Karpas-422 (cell line): ENCODE data around the gene GLYAT. TPM values are rescaled to one million over a fixed set of nuclear protein-coding genes. Genes with fewer than 3 reads are reported as not detected.

Experiments
- total RNA-seq: library from RNA; depleted of rRNA; stranded (reverse); fragments of >200 nt; shearing (Covaris generic); gene quantifications from 2 replicates; pipeline ENCODE4 v1.2.3, GENCODE V29; 2014; ENCODE audit warnings: low replicate concordance; rRNA removed

GLYAT gene
- total RNA-seq, 1 experiment from 2014 or later, result not detected

Other genes starting within 250 kb of the GLYAT start
- 1.9 and 9.3 TPM in 2 replicates for gene OR5B21, start 223.8 kb downstream of the GLYAT start, total RNA-seq
- 127 and 179 TPM in 2 replicates for gene LPXN, start 156.1 kb downstream of the GLYAT start, total RNA-seq
- 30.7 and 49.4 TPM in 2 replicates for gene ZFP91, start 152.9 kb downstream of the GLYAT start, total RNA-seq
- 0.76 and 4.1 TPM in 2 replicates for gene CNTF, start 109.3 kb downstream of the GLYAT start, total RNA-seq
- gene GLYATL2, start 112.8 kb upstream of the GLYAT start, total RNA-seq, result not detected in 2 replicates
- not detected in 2 replicates for gene GLYATL1, start 207.5 kb upstream of the GLYAT start, total RNA-seq